Measurements from ENCODE around the gene EFCAB7. TPM values are rescaled to one million over a fixed set of nuclear protein-coding genes. Genes with fewer than 3 reads are reported as not detected.

The EFCAB7 gene
- total and polyA plus RNA-seq, 8 donors, result 2.0 to 4.5 (median 3.6) TPM

DNA sequence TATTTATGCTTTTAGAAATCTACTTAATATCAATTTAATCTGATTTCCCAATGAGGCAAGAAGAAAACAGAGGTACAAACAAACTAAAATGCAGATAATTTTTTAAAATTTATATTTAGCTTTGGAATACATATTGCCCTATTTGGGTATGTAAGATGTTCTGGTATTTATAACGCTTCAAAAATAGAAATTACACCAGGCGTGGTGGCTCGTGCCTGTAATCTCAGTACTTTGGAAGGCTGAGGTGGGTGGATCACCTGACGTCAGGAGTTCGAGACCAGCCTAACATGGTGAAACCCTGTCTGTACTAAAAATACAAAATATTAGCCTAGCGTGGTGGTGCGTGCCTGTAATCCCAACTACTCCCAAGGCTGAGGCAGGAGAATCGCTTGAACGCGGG, 13.6 kb upstream of the EFCAB7 start:
- WGBS, 2 donors, result 87 to 89% methylated on average over 10 of the region's 10 CpGs
- FAIRE-seq, result no peak

DNA sequence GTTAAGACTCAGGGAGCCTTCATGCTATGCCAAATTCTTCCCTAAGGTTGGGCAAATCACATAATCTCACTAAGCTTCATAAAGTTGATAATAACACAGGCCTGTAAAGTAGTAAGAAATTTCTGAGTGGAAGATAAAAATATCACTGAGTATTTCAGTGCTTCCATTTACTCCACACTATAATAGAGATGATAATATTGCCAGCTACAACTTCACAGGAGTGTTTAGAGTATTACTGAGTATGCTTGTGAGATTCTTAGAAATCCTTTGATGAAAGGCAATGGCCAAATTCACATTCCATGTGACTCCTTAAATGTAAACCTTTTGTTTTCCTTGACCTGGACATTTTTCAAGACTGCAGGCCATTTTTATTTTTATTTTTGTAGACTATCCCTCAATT, 10.7 kb upstream of the EFCAB7 start:
- H3K27ac ChIP-seq, result no peak overlapping the region
- DNase-seq (no peak), ATAC-seq (no peak), FAIRE-seq (no peak)
- no peak overlapping the region for H3K4me3 ChIP-seq
- no peaks in the 10 kb centered on the region for H3K27me3 ChIP-seq
- TF ChIP-seq, protein P1, sequence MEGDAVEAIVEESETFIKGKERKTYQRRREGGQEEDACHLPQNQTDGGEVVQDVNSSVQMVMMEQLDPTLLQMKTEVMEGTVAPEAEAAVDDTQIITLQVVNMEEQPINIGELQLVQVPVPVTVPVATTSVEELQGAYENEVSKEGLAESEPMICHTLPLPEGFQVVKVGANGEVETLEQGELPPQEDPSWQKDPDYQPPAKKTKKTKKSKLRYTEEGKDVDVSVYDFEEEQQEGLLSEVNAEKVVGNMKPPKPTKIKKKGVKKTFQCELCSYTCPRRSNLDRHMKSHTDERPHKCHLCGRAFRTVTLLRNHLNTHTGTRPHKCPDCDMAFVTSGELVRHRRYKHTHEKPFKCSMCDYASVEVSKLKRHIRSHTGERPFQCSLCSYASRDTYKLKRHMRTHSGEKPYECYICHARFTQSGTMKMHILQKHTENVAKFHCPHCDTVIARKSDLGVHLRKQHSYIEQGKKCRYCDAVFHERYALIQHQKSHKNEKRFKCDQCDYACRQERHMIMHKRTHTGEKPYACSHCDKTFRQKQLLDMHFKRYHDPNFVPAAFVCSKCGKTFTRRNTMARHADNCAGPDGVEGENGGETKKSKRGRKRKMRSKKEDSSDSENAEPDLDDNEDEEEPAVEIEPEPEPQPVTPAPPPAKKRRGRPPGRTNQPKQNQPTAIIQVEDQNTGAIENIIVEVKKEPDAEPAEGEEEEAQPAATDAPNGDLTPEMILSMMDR (IDR thresholded peaks at IDR 0.05), result no peak
- intact Hi-C loops (cut with DNase I), result no loop called here
- H3K36me3 ChIP-seq, result no peaks in the 10 kb centered on the region
- no peaks in the 10 kb centered on the region for H3K9me3 ChIP-seq
- no peaks in the 10 kb centered on the region for H3K4me1 ChIP-seq

More for the DNA sequence above, 13.6 kb upstream of the EFCAB7 start:
- DNase-seq, result no peak
- Histone ChIP-seq H3K27ac (no peak overlapping the region), H3K27me3 (no peaks in the 10 kb centered on the region), H3K36me3 (no peaks in the 10 kb centered on the region), H3K4me3 (no peak overlapping the region), H3K4me1 (no peaks in the 10 kb centered on the region), H3K9me3 (no peaks in the 10 kb centered on the region)
- intact Hi-C loops (cut with DNase I), result no loop called here
- TF ChIP-seq, protein P1 (IDR thresholded peaks at IDR 0.05), result no peak
- ATAC-seq, result no peak

DNA sequence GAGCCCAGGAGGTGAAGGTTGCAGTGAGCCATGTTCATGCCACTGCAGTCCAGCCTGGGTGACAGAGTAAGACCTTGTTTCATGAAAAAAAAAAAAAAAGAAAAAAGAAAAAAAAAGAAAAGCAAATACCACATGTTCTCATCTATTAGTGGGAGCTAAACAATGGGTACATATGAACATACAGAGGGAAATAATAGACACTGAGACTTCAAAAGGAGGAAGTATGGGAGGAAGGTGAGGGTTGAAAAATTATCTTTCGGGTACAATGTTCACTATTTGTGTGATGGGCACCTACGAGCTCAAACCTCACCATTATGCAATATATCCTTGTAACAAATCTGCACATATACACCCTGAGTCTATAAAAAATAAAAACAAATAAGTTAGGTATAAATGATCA, 6.7 kb upstream of the EFCAB7 start:
- no peak for FAIRE-seq
- Histone ChIP-seq H3K27me3 (no peaks in the 10 kb centered on the region), H3K9me3 (no peaks in the 10 kb centered on the region), H3K4me3 (no peak overlapping the region), H3K4me1 (no peaks in the 10 kb centered on the region), H3K36me3 (no peaks in the 10 kb centered on the region), H3K27ac (no peak overlapping the region)
- DNase-seq, result no peak
- TF ChIP-seq, protein P1 (IDR thresholded peaks at IDR 0.05), result no peak
- 88 to 93% methylated on average over 2 of the region's 2 CpGs for WGBS, 2 donors
- intact Hi-C loops (cut with DNase I), result no loop called here
- no peak for ATAC-seq

DNA sequence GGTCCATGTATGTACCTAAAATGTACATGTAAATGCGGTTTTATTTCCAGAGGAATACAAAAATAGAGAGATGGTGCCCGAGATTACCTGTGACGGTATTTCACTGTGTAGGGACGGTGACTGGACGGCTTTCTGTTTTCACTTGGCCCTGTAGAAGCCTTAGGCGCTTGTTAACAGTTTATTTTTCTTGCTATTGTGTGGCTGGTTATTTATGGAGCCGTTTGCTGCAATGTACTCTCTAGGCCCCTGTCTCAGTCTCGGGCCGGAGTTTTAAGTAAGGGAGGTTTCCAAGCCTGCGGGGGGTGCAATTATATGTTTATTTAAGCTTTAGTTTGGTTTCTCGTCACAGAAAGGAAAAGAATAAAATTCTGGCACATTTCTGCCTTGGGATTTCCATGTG, 413 bp downstream of the EFCAB7 start:
- no peaks in the 10 kb centered on the region for H3K27me3 ChIP-seq
- ATAC-seq (peak; percentile 25 to 69 (median 45)), DNase-seq (no peak), FAIRE-seq (no peak)
- peak overlapping the region; percentile 71 to 94 (median 92) for H3K27ac ChIP-seq
- TF ChIP-seq, protein P1 (IDR thresholded peaks at IDR 0.05), result no peak
- WGBS, 2 donors, result 0 to 1% methylated on average over 11 of the region's 11 CpGs
- H3K36me3 ChIP-seq, result no peaks in the 10 kb centered on the region
- H3K9me3 ChIP-seq, result no peaks in the 10 kb centered on the region
- H3K4me1 ChIP-seq, result peaks cover 0 to 15% (median 7%) of the 10 kb centered on the region in 3 donors
- intact Hi-C loops (cut with DNase I), result no loop called here
- peak overlapping the region; percentile 46 to 70 (median 46) for H3K4me3 ChIP-seq

DNA sequence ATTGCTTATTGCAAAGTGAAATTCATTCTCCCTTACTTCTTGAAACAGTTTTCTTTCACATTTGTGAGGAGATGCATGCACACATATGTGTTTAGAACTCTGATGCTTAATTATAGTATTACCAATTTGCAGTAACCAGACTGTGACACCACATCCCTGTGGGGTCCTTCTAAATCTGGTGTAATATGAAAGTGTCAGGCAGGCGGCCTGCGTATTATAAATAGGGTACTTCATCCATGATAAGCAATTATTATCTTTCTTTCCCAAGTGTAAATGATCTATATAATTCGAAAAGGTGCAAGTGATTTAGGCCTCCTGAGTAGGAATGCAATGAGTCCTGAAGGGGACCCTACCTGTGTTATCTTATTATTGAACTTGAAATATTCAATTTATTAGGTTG, 876 bp downstream of the EFCAB7 start:
- TF ChIP-seq, protein P1 (IDR thresholded peaks at IDR 0.05), result no peak
- DNase-seq (no peak), FAIRE-seq (no peak), ATAC-seq (no peak)
- Histone ChIP-seq H3K36me3 (no peaks in the 10 kb centered on the region), H3K27ac (peak overlapping the region in 2 of 4 donors; percentile 94), H3K4me1 (peaks cover 0 to 15% (median 7%) of the 10 kb centered on the region in 3 donors), H3K9me3 (no peaks in the 10 kb centered on the region), H3K27me3 (no peaks in the 10 kb centered on the region), H3K4me3 (peak overlapping the region in 2 of 4 donors; percentile 46 to 70)
- intact Hi-C loops (cut with DNase I), result no loop called here
- 24 to 37% methylated on average over 3 of the region's 3 CpGs for WGBS, 2 donors

All from pancreas (tissue), 10 donors.